Activated T-cell treated with anti-CD3 and anti-CD28 coated beads for 4 hours (primary cell): ENCODE data around the gene CAT.

Experiments used
- DNase-seq: peaks from one replicate; pipeline ENCODE4 v3.0.0-alpha.2; 2020

Gene CAT

DNA sequence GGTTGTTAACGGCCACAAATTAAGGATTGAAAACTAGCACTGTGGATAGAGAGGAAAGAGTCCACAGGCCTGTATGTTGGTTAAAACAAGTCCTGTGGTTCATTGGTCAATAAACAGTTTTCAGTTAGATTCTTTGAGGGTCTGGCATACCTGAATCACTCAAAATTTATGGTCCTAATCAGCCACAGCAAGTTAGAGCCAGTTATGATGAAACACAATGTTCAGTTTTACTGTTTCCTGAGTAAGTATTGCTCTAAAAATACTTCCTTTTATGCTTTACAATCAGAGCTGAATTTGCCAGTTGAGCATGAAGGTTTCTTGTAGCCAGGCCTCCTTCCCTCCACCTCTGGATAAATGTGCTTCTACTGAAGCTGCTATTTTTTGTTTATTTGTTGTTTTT, 12.9 kb upstream of the CAT start:
- no peak for DNase-seq

DNA sequence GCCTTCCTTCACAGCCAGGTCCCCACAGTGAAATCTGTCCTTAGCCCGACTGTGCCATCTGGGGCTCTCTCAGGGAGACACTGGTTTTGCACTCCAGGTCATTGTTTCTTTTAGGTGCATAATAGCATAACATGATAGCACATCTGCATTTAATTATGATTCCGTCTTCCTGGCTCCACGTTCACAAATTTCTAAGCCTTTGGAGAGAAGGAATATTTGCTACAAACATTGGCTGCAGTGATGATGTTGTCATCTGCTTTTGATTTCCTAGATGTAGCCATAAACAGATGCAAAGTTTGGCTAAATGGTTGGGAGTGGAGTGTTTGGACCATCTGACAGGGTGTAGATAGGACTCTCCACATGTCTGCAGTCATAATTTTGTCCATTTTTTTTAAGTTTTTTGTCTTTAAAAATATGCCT, 12.0 kb upstream of the CAT start:
- no peak for DNase-seq

DNA sequence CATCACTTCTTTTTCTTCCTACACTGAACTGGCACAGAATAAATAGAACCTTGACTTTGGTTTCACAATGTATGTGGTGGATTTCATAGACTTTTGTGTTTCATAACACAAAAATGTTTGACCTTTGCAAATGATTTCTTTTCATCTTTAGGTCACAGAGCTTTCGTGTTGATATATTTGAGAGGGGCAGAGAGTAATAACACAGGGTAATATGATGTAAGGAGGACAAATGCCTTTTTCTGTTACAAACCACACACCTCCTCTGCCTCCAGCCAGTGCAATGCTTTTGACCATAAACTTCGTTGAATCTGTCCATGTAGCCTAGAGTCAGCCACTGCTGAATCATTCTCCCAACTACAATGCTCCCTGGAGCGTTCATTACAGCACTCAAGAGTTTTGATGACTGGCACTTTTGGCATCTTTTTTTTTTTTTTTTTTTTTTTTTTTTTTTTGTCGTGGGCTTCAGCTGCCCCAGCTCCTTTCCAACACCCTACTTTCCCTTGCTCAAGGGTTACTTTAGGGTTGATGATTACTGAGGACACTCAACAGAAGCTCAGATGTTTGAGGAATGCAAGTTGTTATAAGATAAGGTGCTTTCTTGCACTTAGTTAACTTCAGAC, 11.4 kb upstream of the CAT start:
- no peak for DNase-seq

DNA sequence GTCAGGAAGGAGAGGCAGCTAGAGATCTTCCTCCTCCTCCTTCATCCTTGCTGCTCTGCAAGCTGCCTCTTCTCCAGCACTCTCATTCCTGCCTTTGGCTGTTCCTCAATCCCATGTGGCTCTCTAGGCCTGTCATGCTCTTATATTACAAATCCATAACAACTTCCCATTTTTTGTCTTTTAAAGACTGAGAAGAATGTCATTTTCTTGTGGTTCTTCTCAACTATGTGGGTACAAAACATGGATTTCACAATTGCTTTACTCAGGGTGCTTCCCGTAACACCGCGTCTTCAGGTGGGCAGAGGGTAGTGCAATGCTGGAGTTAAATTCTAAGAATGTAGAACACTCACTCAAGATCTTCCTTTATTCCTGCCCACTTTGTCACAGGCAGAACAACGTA, 6.8 kb upstream of the CAT start:
- DNase-seq = no peak

DNA sequence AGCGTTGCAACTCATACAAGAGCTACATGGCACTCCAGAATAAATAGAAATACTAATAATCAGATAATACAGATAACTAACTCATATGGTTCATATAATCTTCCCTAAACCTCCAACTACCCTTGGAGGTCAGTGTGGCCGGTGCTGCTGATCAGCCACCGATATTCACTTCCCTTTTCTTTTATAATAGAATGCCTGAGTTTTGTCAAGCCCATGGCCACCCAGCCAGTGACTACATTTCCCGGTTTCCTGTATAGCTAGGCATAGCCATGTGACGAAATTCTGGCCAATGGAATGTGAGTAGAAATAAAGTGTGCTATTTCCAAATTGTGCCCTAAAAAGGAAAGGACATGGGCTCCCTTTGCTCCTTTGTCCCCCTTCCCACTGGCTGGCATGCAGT, 5.9 kb upstream of the CAT start:
- no peak for DNase-seq

DNA sequence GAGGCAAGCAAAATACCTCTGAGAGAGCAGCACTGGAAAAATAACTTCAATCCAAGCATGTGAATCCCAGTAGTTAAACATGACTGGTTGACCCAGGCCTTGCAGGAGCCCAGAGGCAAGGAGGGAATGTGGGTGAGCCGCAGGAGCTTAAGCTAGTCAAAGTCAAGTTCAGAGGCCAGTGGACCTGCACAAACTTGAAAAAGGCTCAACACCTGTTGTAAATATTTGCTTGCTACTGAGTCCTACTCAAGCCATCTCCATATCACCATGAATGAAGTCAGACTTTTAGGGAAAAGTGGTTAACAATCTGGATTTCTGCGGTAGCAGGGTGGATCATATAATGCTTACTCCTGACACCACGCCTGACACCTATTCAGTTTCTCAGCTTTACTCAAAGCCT, 4.8 kb upstream of the CAT start:
- DNase-seq = no peak

DNA sequence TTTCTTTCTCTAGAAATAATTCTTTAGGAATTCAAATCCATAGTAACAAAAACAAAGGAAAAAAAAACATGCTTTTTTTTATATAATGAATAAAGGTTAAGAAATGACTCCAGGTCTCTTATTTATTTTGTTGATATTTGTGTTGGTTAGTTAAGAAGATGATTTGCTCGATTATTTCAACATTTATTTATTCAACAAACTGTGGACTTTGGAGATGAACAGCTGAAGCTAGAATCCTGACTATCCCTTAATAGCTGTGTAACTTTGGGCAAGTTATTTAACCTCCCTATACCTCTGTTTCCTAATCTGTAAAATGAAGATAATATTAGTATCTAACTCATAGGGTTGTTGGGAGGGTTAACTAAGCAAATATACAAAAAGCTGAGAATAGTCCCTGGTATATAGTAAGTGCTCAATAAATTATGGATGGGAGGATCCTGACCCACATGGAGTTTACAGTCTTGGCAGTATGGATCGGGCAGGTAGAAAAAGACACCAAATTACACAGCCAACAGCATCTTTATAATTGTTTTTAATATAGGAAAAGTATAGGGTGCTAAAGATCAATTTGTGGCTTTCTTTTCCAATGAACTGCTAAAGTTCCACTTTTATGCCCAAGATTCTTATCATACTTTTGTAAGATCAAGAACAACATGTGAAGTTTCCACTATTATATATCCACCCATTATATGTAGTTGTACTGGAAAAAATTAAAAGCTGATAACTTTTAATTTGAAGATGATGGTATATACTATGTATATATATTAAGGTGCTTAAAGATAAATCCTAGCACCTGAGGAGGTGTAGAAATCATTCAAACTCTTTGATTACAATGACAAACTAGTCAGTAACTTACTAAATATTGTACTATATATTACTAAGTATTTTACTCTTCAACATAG, 1.3 kb upstream of the CAT start:
- DNase-seq = no peak

DNA sequence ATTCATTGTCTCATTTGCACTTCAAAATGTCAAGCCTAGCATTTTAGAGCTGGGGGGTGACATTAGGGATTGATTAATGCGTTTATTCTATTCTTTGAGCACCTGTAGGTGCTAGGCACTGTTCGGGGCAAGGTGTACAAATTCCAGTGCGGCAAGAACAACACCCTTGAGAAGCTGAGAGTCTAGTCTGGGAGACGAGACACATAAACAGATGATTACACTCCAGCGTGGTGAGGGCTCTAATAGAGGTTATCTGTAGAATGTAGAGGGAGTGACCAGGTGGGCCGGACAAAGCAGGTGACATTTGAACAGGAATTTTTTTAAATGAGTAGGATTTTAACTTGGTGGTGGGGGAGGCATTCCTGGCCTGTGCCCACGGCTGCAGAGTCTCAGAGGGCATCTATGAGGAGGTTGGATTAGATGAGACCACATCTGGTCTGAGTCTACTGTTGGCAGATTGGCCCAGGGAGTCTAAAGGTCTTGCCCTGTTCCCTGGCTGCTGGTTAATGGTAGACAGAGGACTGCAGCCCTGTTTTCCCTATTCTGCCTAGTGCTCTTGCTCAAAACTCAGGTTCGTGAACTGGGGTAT, 970 bp downstream of the CAT start:
- no peak for DNase-seq

DNA sequence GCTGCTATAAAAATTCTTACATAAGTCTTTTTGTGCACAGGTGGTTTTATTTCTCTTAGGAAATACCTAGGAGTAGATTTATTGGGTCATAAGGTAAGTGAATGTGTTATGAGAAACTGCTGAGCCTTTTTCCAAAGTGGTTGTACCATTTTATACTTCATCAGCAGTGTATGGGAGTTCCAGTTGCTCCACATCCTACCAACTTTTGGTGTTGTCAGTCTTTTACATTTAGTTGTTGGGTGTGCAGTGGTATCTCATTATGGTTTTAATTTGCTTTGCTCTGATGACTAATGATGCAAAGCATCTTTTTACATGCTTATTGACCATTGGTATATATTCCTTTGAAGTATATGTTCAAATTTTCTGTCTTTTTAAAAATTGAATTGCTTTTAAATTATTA, 3.1 kb downstream of the CAT start:
- no peak for DNase-seq

DNA sequence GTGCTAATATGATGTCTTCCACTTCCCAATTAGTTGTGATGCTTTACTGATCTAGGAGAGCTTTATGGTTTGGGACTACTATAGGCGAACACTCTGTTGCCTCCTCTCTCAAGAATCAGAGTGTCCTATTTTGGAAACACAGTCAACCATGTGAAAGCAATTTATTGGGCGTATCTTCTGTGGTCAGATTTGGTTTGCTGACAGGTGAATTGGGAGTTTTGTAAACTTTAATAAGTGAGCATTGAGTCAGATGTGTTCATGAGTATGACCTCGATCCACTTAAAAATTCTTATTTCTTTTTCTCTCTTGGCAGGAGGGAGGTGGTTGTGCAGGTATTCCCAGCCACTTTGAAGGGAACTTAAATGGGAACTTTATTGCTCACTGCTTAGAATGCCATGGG, 4.4 kb downstream of the CAT start:
- no peak for DNase-seq

DNA sequence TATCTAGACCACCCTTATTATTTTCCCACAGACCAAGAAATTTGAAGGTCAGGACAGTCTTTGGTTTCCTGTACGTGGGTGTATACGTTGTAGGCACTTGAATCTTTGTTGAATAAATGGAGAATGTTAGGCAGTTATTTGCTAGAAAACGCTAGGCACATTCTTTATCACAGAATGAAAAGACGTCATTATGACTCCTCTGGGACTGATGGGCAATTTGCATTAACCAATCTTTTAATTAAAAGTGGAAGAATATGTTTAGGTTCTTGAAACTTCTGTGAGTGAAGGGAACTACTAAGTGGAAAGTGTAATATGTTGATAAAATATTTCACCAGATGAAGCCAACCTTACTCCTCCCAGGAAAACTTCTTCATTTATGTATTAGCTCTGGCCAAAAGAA, 5.7 kb downstream of the CAT start:
- DNase-seq = no peak

DNA sequence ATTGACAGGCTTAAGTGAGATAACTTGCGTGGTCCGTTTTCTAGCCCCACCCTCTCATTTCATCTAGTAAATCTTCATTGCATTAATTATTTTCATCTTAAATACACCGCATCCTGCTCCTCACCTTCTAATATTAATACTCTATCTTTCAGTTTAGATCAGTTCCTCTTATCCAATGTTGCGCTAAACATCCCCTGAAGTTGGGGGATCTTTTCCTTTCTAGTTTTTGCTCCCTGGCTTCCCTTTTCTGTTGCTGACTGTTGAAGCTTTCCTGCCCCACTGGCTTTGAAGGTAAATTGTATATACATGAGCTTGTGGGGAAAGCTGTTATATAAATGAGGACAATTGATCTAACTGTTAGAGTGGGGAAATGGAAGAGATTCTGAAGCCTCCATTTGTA, 7.2 kb downstream of the CAT start:
- no peak for DNase-seq

DNA sequence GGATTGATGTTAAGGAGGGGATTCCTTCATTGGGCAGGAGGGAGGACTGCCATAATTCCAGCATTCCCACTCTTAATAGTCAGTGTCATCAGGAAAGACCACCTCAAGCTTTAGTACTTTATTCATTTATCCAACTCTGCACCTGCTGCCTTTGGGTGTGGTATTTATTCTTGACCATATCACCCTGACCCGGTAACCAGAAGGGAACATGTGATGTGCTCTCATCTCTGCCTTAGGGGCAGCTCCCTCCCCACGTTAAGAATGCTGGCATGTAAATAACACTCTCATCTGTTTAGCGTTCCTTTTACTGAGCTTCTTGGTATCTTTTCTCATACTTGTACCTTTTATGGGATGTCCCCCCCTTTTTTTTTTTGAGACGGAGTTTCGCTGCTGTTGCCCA, 7.7 kb downstream of the CAT start:
- DNase-seq = no peak

DNA sequence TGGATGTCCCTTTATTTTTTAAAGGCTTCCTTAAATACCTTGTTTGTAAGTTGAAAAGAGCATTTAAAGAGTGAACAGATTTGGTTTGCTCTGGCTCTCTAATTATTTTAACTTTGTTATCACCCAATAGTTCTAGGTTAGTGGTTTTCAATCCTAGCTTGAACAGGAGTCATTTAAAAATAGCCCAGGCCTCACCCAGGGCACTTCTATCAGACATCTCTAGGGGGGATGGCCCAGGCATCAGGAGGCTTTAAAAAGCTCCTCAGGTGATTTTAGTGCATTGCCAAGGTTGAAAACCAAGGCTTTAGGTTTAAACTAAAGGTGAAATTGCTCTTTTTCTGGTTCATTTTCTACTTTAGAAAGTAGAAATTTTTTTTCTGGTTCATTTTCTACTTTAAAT, 8.3 kb downstream of the CAT start:
- no peak for DNase-seq

DNA sequence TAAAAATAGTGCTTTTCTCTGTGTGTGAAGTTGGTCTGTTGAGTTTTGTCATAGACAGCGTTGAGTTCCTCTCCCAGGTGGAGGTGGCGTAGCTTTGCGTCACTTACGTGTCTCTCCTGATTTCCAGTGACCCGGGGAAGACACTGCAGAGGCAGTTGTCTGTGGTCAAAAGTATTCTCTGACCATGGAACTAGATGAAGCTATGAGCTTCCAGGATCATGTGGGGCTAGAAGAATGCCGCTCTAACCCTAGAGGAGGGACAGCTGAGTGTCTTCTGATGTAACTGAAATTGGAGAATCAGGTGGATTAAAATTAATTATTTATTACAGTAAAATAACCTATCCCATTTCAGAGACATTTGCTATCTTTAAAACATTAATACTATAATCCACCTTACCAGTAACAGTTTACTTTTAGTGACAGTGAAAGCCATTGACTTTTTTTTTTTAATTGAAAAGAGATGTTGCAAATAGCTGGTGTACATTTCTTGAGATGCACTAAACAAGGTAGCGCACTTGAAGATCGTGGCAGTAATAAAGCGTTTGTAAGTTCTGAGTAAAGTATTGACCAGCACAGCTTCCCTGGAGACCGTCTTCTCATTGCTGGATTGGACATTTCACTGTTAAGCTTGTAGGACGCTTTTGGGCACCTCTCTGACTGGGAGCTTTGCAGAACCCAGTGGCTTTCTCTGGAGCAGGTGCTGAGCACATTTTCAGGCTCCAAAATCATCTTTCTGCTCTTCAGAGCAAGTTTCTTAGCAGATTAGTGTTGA, 9.7 kb downstream of the CAT start:
- no peak for DNase-seq

DNA sequence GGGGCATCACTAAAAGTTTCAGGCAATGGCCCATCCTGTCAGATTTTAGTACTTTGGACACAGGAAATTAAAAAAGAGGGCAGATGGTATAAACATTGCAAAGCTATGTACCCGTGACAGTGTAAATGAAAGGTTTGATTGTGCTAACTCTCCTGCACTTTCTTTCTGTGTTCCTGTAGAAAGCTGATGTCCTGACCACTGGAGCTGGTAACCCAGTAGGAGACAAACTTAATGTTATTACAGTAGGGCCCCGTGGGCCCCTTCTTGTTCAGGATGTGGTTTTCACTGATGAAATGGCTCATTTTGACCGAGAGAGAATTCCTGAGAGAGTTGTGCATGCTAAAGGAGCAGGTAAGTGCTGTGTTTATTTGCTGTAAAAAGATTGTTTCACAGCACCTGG, 10.3 kb downstream of the CAT start:
- no peak for DNase-seq

DNA sequence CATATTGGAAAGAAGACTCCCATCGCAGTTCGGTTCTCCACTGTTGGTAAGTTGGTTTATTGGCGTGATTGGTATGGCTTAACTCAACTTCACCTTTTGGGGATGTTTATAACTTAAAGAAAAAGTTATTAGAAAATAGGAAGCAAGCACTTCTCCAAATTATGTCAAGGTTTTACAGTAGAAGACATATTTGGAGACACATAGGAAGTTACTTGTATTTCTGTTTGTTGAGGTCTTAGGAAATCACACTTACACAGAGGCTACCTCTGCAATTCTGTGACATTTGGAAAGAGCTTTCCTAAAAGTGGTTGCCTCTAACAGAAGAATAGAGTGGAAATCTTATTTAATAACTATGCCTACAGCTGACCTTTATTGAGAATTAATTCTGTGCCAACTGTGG, 12.3 kb downstream of the CAT start:
- DNase-seq = no peak

DNA sequence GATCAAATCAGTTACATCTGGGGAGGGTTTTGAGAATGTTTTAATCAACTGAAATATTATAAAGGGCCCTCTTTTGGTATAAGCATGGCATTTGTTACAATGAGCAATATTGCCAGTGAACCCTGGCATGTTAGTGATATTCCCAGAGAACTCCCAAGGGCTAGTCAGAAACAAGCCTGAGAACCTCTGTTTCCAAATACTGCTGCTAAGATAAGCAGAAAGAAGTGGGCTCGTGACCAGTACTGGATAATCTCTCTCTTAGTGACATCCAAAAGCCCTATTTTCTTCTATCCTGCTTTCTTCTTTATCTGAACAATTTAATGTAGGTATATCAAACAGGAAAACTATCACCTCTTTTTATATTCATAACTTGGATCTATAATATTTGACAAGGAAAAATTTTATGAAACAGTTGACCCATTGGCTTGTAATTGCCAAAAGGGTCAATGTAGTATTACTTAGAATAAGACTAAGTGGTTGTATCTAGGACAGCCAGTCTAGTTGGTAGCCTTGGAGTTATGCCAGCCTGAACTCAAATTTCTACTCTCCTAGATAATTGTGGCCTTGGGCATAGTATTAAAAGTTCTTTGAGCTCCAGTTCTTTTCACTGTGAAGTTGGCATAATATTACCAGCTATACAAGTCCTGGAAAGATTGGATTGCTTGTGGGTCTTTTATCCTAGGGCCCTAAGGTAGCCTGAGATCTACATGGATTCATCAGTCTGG, 15.7 kb downstream of the CAT start:
- no peak for DNase-seq

DNA sequence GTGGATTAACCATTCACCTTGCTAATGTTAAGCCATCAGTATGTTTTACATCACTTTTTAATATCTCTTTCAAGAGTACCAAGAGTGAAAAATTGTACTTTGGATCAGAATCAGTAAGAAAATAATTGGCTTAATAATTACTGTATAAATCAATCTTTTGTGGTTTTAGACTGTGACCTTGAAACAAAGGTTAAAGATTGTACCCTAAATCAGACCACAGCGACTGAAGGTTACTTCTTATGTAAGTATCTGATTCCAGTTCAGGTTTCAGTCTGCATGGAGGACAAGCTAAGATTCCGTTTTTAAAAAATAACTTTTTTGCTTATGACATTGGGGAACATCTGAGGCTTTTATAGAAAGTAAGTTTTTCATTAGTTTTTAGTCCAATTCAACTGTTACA, 18.9 kb downstream of the CAT start:
- no peak for DNase-seq

DNA sequence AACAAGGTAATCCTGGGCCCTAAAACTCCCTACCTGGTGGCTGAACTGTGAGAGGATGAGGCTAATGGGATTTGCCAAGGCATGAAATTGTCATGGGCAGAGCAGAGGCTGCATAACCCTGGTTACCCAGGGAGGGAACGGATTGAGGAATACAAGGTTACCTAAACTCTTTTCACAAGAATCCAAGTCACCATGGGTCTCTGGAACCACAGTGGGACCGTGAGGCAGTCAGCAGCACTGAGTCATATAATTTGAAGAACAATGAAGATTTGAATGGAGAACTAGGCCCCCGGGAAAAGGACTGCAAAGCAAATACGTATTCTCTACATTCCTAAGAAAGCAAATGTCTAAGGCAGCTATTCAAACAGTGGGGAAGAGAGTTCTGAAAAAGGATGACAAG, 19.8 kb downstream of the CAT start:
- DNase-seq = no peak

DNA sequence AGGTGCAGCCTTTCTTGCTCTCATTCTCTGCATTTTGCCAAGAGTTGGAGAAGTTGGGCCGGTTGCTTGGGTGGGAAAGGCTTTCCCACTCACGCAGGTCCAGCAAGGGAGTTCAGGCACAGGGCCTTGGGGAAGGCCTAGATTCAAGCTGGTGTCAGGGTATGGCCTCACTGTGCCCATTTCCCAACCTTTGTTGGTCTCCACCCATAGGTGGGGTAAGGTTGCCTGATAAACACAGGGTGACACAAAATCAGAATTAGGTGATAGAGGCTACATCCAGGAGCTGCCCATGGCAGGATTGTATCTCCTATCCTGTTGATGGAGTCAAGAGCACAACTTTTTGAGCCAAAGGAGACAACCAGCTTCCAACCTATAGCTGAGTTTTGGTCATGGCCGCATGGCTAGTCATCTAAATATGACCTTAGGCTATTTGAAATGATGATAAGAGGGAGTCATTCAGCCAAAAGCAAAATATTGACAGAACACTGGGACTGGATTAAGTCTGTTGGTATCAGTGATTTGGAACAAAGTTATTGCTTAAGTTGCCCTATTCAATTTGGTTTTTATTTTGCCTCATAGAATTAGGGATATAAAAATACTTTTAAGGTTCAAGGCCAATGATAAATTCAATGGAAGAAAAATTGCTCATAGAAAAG, 20.9 kb downstream of the CAT start:
- no peak for DNase-seq

DNA sequence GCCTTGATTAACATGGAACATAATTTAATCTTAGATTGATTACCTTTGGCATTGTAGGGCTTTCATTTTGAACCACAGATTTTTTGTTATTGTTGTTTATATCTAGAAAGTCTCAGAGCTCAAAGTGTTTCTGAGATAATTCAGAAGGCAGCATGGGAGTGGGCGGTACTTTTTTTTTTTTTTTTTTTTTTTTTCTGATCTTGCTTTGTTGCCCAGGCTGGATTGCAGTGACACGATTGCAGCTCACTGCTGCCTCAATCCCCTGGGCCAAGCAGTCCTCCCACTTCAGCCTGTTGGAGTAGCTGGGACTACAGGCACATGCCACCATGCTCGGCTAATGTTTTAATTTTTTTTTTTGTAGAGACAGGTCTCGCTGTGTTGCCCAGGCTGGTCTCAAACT, 21.5 kb downstream of the CAT start:
- DNase-seq = no peak
